Measurements from ENCODE around the gene ZDHHC14.
"Not testable (repeated sequence)": the region's sequence is repeated elsewhere in the genome, so short reads cannot be mapped to it uniquely, and the experiment has no call there.

Gene ZDHHC14

GRCh38 chr6:157708933-157709332, 327.9 kb downstream of the ZDHHC14 start:
- DNase-seq (ENCODE audit: low spot score), result no peak
- Mint-ChIP-seq H3K4me1 (ENCODE audit: low read depth) (no peaks in the 10 kb centered on the region), H3K27me3 (ENCODE audit: low read depth) (peaks cover 9% of the 10 kb centered on the region), H3K27ac (no peak overlapping the region), H3K9me3 (no peaks in the 10 kb centered on the region), H3K36me3 (ENCODE audit: low read depth) (no peaks in the 10 kb centered on the region), H3K4me3 (no peak overlapping the region)

- DNase-seq (ENCODE audit: low spot score), result no peak
- H3K9me3 Mint-ChIP-seq, result no peaks in the 10 kb centered on the region
- no peaks in the 10 kb centered on the region for H3K36me3 Mint-ChIP-seq (ENCODE audit: low read depth)
- no peaks in the 10 kb centered on the region for H3K4me1 Mint-ChIP-seq (ENCODE audit: low read depth)
- no peak overlapping the region for H3K4me3 Mint-ChIP-seq
- H3K27me3 Mint-ChIP-seq (ENCODE audit: low read depth), result peaks cover 9% of the 10 kb centered on the region
- H3K27ac Mint-ChIP-seq, result no peak overlapping the region
These were observed 328.6 kb downstream of the ZDHHC14 start for GRCh38 chr6:157709555-157709954.

DNA sequence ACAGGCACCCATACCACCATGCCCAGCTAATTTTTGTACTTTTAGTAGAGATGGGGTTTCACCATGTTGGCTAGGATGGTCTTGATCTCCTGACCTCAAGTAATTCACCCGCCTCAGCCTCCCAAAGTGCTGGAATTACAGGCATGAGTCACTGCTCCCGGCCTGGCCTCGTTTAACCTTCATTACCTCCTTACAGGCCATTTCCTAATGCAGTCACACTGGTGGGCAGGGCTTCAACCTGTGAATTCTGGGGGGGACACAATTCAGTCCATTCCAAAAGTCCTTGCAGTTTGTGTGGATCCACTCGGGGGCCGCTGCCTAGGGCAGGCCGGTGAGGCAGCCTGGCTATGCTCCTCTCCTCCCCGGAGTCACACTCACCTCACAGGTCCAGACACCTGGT, 329.6 kb downstream of the ZDHHC14 start:
- no peak for DNase-seq (ENCODE audit: low spot score)
- no peaks in the 10 kb centered on the region for H3K36me3 Mint-ChIP-seq (ENCODE audit: low read depth)
- peaks cover 5% of the 10 kb centered on the region for H3K27me3 Mint-ChIP-seq (ENCODE audit: low read depth)
- no peaks in the 10 kb centered on the region for H3K9me3 Mint-ChIP-seq
- no peak overlapping the region for H3K27ac Mint-ChIP-seq
- no peak overlapping the region for H3K4me3 Mint-ChIP-seq
- no peaks in the 10 kb centered on the region for H3K4me1 Mint-ChIP-seq (ENCODE audit: low read depth)

- Mint-ChIP-seq H3K4me1 (ENCODE audit: low read depth) (no peaks in the 10 kb centered on the region), H3K27me3 (ENCODE audit: low read depth) (peaks cover 5% of the 10 kb centered on the region), H3K4me3 (no peak overlapping the region)
These were observed 330.1 kb downstream of the ZDHHC14 start for GRCh38 chr6:157711060-157711459.

GRCh38 chr6:157712585-157713295, 331.8 kb downstream of the ZDHHC14 start:
- Mint-ChIP-seq H3K27ac (no peak overlapping the region), H3K4me1 (ENCODE audit: low read depth) (no peaks in the 10 kb centered on the region), H3K4me3 (no peak overlapping the region)

More at GRCh38 chr6:157711060-157711459, 330.1 kb downstream of the ZDHHC14 start:
- Mint-ChIP-seq H3K36me3 (ENCODE audit: low read depth) (no peaks in the 10 kb centered on the region), H3K9me3 (no peaks in the 10 kb centered on the region), H3K27ac (no peak overlapping the region)
- no peak for DNase-seq (ENCODE audit: low spot score)

GRCh38 chr6:157713451-157714152, 332.6 kb downstream of the ZDHHC14 start:
- no peak for DNase-seq (ENCODE audit: low spot score)
- H3K4me1 Mint-ChIP-seq (ENCODE audit: low read depth), result no peaks in the 10 kb centered on the region
- no peak overlapping the region for H3K27ac Mint-ChIP-seq
- no peaks in the 10 kb centered on the region for H3K9me3 Mint-ChIP-seq
- H3K36me3 Mint-ChIP-seq (ENCODE audit: low read depth), result no peaks in the 10 kb centered on the region
- H3K4me3 Mint-ChIP-seq, result no peak overlapping the region
- peaks cover 5% of the 10 kb centered on the region for H3K27me3 Mint-ChIP-seq (ENCODE audit: low read depth)

More at GRCh38 chr6:157712585-157713295, 331.8 kb downstream of the ZDHHC14 start:
- H3K27me3 Mint-ChIP-seq (ENCODE audit: low read depth), result peaks cover 5% of the 10 kb centered on the region
- no peaks in the 10 kb centered on the region for H3K9me3 Mint-ChIP-seq
- no peaks in the 10 kb centered on the region for H3K36me3 Mint-ChIP-seq (ENCODE audit: low read depth)
- no peak for DNase-seq (ENCODE audit: low spot score)

GRCh38 chr6:157714153-157714490, 333.1 kb downstream of the ZDHHC14 start:
- no peak overlapping the region for H3K27ac Mint-ChIP-seq
- no peaks in the 10 kb centered on the region for H3K4me1 Mint-ChIP-seq (ENCODE audit: low read depth)
- no peaks in the 10 kb centered on the region for H3K9me3 Mint-ChIP-seq
- no peak for DNase-seq (ENCODE audit: low spot score)
- H3K27me3 Mint-ChIP-seq (ENCODE audit: low read depth), result peaks cover 6% of the 10 kb centered on the region
- H3K36me3 Mint-ChIP-seq (ENCODE audit: low read depth), result no peaks in the 10 kb centered on the region
- H3K4me3 Mint-ChIP-seq, result no peak overlapping the region

GRCh38 chr6:157715728-157716164, 334.8 kb downstream of the ZDHHC14 start:
- DNase-seq (ENCODE audit: low spot score), result no peak
- H3K4me3 Mint-ChIP-seq, result no peak overlapping the region
- H3K36me3 Mint-ChIP-seq (ENCODE audit: low read depth), result no peaks in the 10 kb centered on the region
- H3K27me3 Mint-ChIP-seq (ENCODE audit: low read depth), result peaks cover 8% of the 10 kb centered on the region
- H3K9me3 Mint-ChIP-seq, result no peaks in the 10 kb centered on the region
- H3K4me1 Mint-ChIP-seq (ENCODE audit: low read depth), result no peaks in the 10 kb centered on the region
- H3K27ac Mint-ChIP-seq, result no peak overlapping the region

GRCh38 chr6:157716251-157716995, 335.4 kb downstream of the ZDHHC14 start:
- no peaks in the 10 kb centered on the region for H3K4me1 Mint-ChIP-seq (ENCODE audit: low read depth)
- peaks cover 8% of the 10 kb centered on the region for H3K27me3 Mint-ChIP-seq (ENCODE audit: low read depth)
- H3K27ac Mint-ChIP-seq, result no peak overlapping the region
- H3K36me3 Mint-ChIP-seq (ENCODE audit: low read depth), result no peaks in the 10 kb centered on the region
- DNase-seq (ENCODE audit: low spot score), result no peak
- no peak overlapping the region for H3K4me3 Mint-ChIP-seq
- H3K9me3 Mint-ChIP-seq, result no peaks in the 10 kb centered on the region

DNA sequence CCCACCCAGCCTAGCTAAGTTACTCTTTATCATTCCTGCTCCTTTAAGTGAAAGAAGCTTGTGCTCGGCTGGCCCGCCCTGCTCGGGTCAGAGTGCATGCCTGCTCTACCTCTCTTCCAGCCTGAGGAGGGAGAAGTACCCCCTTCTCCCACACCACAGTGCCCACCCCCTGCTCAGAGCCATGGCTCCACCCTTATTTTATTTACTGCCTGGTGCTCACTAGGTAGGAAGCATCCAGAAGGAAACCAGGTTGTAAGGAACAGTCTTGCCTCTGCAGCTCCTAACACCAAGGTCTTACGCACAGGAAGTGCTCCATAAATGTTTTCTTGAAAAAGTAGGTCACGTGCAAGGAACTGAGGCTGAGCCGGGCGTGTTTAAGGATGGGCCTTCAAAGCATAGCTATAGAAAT, 336.4 kb downstream of the ZDHHC14 start:
- Mint-ChIP-seq H3K36me3 (ENCODE audit: low read depth) (no peaks in the 10 kb centered on the region), H3K4me3 (no peak overlapping the region), H3K27ac (no peak overlapping the region), H3K4me1 (ENCODE audit: low read depth) (no peaks in the 10 kb centered on the region), H3K9me3 (no peaks in the 10 kb centered on the region), H3K27me3 (ENCODE audit: low read depth) (peaks cover 8% of the 10 kb centered on the region)
- no peak for DNase-seq (ENCODE audit: low spot score)

DNA sequence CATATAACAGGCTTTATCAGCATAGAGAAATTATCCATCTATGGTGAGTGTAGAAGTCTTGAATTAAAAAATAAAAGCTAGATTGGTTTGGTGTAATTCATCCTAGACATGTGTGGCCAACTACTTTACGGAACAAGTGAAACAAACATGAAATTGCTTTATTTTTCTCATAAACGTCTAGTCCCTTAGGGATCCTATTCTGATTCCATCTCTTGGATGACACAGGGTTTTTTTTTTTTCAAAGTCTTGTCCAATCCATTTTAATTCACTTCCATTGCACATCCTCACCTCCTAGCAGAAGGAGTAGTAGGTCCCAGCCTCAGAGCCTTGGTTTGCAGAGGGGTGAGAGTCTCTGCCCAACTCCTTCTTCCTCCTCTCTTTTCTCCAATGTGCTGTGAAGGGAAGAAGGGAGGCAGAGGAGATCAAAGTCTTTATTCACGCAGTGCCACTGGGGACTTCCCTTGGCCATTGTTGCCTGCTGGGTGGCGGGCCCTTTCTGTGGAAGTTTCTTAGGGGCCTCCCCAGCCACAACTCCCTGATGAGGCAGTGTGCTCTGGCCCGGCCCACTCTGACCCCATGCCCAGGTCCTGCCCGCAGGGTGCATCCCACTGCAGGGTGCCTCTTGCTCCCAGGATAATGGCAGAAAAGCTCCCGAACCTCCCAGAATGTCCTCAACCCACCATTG, 337.7 kb downstream of the ZDHHC14 start:
- Mint-ChIP-seq H3K27ac (no peak overlapping the region), H3K36me3 (ENCODE audit: low read depth) (no peaks in the 10 kb centered on the region), H3K4me3 (no peak overlapping the region), H3K27me3 (ENCODE audit: low read depth) (peaks cover 8% of the 10 kb centered on the region), H3K9me3 (no peaks in the 10 kb centered on the region), H3K4me1 (ENCODE audit: low read depth) (no peaks in the 10 kb centered on the region)
- no peak for DNase-seq (ENCODE audit: low spot score)

- not testable (repeated sequence) for DNase-seq (ENCODE audit: low spot score); H3K4me1 Mint-ChIP-seq (ENCODE audit: low read depth); H3K4me3 Mint-ChIP-seq; H3K36me3 Mint-ChIP-seq (ENCODE audit: low read depth); H3K27ac Mint-ChIP-seq
- peaks cover 10% of the 10 kb centered on the region for H3K27me3 Mint-ChIP-seq (ENCODE audit: low read depth)
- H3K9me3 Mint-ChIP-seq, result peaks cover 19% of the 10 kb centered on the region
These were observed 340.0 kb downstream of the ZDHHC14 start for GRCh38 chr6:157720964-157721363.

DNA sequence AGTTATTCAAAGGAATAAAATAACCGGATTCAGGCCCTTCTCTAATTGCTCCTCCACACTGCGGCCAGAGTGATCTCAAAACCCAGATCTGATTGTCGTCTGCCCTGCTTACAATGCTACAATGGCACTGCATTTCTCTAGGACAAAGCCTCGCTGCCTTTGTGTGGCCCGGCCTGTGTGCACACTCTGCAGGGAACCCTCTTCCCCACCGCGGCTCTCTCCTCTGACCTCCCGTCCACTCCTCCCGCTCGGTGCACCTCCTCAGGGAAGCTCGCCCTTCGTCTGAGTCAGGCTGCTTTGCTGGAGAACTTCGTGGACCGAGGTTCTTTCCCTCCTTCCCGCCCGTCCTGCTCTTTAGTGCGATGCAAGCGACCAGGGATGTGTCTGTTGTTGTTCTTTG, 340.4 kb downstream of the ZDHHC14 start:
- DNase-seq (ENCODE audit: low spot score), result no peak
- H3K4me1 Mint-ChIP-seq (ENCODE audit: low read depth), result no peaks in the 10 kb centered on the region
- no peak overlapping the region for H3K27ac Mint-ChIP-seq
- no peak overlapping the region for H3K4me3 Mint-ChIP-seq
- H3K27me3 Mint-ChIP-seq (ENCODE audit: low read depth), result peaks cover 10% of the 10 kb centered on the region
- peaks cover 23% of the 10 kb centered on the region for H3K9me3 Mint-ChIP-seq
- H3K36me3 Mint-ChIP-seq (ENCODE audit: low read depth), result no peaks in the 10 kb centered on the region

DNA sequence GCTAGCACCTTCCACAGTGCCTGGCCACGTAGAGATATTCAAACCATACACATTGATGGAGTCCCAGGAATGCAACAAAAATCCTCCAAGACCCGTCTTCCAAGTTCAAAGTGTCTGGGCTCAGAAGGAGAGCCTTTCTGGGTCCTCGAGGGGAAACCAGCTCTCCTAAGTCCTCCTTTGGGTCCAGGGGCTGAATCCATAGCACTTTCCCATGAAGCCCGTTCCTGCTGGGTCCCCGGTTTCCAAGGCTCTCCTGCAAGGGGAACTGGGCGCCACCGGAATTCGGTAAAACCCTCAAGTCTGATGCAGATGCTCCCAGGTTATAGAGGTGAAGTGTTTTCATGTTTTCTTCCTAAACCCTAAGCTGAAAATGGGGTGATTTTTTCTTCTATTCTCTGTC, 340.8 kb downstream of the ZDHHC14 start:
- Mint-ChIP-seq H3K4me3 (no peak overlapping the region), H3K9me3 (peaks cover 23% of the 10 kb centered on the region), H3K27me3 (ENCODE audit: low read depth) (peaks cover 8% of the 10 kb centered on the region), H3K27ac (no peak overlapping the region), H3K36me3 (ENCODE audit: low read depth) (no peaks in the 10 kb centered on the region), H3K4me1 (ENCODE audit: low read depth) (no peaks in the 10 kb centered on the region)
- no peak for DNase-seq (ENCODE audit: low spot score)
